Stimulated activated CD4-positive, alpha-beta T cell treated with anti-CD3 and anti-CD28 coated beads, Interleukin-12 subunit alpha, Interleukin-12 subunit beta, amount 100 ng/mL, for 24 hours (primary cell): ENCODE results near the gene BPNT1.
"Not testable (repeated sequence)": the region's sequence is repeated elsewhere in the genome, so short reads cannot be mapped to it uniquely, and the experiment has no call there.

Experiments
- DNase-seq, 2 experiments: peaks; one replicate each; pipeline ENCODE4 v3.0.0-alpha.2; 2020; ENCODE audit warnings: low read depth in 2 of 2

The BPNT1 gene

DNA sequence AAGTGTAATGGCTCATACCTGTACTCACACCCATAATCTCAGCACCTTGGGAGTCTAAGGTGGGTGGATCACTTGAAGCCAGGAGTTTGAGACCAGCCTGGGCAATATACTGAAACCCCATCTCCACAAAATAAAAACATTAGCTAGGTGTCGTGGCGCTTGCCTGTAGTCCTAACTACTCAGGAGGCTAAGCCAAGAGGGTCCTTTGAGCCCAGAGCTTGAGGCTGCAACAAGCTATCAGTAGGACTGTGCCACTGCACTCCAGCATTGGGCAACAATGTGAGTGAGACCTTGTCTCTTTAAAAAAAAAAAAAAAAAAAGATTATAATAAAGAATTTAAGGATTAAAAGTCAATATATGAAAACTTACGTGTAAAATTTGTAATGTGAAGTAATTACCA is 11.7 kb downstream of the BPNT1 start:
- no peak for DNase-seq

DNA sequence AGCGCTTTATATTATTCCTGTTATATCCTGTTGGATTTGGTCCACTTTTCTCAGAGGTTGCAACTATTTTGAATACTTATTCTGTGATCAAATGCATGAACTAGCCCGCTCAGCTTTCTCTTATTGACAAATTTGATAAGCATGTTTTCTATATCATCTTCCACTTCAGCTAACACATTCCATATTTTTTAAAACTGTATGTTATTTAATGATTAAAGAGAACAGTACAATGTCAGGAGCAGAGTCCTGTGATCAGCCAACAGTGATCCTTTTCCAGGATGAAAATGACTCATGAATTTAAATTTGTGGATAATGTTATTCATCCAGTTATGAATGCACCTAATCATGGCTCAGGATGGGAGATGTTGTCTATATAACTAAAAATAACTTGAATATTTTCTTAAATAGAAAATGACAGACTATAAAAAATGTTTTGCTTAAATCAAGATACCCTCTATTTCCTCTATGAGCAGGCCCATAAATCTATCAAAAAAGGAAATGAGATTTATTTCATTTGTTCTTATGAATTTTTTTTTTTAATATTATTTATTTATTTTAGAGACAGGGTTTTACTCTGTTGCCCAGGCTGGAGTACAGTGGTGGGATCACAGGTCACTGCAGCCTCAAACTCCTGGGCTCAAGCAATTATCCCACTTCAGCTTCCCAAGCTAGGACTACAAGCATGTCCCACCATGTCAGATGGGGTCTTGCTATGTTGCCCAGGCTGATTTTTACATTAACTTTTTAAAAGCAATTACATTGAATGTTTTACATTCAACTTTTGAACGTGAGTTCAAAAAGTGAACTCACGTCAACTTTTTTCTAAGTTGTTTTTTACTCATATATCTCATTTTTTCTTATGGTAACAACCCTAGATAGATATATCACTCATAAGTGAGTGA is 12.5 kb downstream of the BPNT1 start:
- DNase-seq, result no peak

DNA sequence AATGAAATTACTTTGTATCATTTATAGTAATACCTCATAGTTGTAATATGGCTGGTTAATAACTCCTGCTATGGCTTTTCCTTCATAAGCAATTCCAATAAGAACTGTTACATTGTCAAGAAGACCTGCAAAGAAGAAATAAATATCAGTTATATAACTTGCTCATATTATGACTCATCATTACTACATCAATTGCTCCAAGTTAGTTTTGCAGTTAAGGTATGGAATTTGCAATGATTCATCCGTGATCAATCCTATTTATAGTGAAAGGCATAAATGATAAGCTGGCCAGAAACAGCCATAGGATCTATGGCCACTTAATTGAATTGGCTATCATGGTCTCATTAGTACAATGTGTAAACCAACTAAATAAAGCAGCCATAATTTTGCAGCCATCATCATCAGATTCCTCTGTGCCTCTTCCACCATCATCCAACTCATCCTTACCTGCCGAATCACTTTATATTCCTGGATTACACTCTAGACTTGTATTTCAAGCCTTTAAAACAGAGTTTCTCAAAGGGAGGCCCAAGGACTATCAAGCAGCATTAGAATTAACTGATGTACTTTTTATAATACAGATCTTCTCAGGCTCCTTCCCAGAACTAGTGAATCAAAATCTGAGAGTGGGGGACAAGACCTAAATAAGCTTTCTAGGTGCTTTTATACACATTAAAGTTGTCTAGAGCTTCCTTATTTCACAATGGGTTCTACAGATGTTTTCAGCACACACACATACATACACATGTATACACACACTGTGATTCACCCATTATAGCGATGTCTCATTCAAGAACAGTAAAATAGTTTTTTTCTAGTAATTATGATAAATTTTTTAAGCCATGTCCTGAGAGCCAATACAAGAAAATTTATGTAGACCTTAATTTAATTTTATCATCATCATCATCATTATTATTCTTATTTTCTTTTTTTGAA is 22.1 kb downstream of the BPNT1 start:
- DNase-seq, result no peak

DNA sequence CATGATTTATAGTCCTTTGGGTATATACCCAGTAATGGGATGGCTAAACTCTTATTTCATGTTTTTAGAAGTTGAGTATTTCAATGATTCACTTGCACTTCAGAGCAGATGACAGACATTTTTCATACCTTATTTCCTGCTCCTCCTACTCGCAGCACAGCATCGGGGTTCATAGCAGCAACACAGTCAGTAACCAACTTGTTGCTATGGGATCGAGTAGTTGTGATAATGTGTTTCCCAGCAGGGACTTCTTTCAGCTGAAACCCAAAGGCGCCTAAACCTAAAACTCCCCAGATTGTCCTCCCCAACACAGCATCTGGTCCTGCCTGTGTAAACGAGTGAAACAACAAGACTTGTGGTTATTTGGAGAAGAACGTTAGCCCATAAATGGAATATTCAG is 27.0 kb downstream of the BPNT1 start:
- DNase-seq, result no peak

DNA sequence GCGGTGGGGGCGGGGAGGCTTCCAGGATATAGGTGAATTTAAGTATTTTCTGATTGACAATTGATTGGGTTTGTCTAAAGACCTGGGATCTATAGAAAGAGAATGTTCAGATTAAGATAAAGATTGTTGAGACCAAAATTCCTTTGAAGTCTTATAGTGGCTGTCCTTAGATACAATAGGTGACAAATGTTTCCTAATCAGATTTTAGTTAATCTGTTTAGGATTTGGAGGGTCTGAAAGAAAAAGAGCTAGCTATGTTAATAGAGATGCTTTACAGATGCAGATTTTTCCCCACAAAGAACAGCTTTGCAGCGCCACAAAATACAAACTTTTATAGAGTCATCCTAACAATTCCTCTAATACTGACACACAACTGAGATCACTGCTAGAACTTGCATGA is 28.7 kb downstream of the BPNT1 start:
- no peak for DNase-seq

DNA sequence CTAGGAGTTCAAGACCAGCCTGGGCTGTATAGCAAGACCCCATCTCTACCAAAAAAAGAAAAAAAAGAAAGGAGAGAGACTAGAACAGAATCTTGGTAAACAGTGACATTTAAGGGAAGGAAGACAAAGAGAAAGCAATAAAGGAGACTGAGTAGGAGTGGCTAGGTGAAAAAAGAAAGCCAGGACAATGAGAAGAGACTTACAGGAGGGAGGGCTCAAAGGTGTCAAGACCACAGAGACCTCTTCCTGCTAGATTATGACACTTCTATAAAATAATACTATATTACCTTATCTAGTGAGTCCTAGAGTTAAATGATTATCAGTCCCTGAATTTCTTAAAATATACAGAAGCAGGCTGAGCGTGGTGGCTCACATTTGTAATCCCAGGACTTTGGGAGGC is 33.2 kb downstream of the BPNT1 start:
- no peak for DNase-seq

DNA sequence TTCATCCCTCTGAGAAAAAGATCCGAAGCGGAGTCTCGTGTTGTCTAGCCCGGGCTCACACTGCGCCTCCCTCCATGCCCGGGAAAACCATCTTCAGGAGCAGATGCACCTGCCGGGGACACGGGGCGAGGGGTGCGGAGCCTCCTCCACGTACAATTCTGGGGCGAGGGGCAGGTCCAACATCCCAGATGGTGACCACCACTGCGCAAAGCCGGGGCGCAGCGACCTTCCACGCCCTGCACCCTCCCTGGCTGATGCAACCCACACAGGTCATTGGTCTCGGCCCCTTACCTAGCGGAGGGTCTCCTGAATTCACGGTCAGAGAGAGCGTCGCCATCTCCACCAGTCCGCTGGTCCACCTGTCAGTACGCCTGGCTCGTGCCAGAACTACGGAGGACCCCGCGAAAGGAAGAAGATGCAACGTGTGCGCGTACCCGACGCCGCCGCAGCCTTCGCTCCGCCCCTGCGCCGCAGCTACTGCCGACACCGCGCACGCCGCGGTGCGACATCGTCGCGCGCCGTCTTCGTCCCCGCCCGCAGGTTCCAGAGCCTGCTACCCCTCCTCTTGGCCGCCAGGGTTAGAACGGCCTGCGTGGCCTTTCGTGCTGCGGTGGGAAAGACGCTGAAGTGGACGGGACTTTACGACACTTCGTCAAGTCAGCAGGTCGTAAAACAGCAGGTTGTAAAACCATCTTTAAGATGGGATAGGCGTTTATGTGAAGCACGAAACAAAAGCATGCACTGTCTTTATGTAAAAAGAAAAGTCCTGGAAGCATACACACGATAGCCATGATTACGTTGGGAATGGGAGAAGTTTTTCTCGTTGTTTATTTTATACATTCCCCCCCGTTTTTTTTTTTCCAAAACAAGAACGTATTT is 43.3 kb downstream of the BPNT1 start, which contains the start of gene EPRS1:
EPRS1 (minus strand) TSS at position 454 of the 879 bp plus-strand sequence; CDS start at position 337, 117 bp downstream.
- peak; percentile 86 to 89 for DNase-seq

DNA sequence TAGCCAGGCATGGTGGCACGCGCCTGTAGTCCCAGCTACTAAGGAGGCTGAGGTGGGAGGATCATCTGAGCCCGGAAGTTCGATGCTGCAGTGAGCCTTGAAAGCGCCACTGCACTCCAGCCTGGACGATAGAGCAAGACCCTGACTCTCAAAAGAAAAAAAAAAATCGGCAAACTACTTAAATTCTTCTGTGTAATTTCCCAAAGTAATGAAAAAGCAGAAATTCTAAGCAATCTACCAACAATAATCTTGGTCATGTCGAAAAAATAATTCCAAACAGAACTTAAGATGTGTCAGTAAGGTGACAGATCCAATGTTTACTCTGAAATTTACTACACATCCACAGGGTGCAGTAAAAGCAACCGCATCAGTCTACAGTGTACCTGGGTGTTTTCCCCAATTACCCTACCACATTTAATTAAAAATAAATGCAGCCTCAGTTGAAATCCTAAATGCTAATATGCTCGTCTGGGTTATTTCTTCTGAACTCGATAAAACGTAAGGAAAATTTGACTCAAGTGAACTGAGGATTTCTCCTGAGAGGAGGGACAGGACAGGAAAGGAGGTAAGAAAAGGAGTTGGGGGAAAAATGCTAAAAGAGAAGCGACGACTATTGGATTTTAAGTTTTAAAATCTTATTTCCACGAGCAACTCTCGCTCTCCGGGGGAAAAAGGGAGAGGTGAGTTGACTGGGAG is 44.1 kb downstream of the BPNT1 start:
- no peak for DNase-seq

DNA sequence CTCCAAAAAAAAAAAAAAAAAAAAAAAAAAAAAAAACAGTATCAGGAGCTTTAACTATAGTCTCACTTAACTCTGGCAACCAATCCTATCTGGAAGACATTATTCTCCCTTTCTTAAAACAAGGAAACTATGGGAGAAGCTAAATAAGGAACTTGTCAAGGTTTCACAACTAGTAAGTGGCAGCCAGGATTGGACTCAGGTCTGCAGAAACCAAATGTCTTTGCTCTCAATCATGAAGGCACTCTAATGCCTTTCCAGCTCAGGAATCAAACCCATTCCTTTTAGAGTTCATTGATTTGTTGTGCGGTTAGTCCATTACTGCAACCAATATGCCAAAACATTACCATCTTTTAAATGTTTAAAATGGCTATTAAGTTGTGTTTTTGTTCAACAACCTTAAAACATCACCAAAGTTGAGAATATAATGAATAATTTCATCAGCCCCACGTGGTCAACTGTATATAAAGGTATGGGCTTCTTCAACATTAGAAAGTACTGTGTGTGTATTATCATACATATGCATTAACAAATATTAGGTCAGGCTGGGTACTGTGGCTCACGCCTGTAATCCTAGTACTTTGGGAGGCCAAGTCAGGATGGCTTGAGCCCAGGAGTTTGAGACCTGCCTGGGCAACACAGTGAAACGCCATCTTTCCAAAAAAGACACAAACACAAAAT is 44.8 kb downstream of the BPNT1 start:
- DNase-seq, result no peak

DNA sequence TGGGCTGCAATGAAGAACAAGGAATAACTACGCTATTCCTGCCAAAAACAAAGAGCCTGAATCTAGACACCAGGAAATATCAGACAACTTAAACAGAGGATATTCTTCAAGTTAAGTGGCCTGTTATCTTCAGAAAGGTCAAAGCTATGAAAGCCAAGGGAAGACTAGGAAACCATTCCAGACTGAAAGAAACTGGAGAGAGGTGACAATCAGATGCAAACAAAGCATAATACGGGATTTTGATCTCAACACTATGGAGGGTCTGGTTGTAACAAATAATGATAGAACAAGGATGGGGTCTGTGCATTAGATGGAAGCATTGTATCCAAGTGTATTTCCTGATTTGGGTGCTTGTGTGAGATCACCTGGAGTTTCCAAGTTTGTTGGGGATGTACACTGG is 45.9 kb downstream of the BPNT1 start:
- no peak for DNase-seq

DNA sequence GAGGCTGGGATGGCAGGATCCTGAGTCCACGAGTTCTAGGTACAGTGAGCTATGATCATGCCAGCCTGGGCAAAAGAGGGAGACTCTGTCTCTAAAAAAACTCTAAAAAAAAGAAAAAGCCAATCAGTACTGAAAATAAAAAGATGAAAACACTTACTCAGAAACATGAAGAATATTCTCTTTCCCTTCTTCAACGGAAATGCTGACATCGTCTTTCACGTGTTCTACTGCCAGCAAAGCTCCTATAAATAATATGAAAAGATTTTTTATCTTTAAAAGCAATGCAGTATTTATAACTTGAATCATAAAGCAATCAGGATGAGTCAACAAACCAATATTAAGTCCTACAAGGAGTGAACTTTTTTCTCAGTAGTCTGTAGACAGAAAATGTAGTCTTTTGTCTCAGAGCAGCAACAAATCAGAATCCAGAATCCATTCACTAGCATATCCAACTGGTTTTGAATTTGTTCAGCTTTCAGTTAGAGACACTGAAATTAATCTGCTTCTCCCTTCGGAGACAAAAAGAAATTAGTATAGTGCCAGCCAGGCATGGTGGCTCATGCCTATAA is 49.5 kb downstream of the BPNT1 start:
- no peak for DNase-seq

DNA sequence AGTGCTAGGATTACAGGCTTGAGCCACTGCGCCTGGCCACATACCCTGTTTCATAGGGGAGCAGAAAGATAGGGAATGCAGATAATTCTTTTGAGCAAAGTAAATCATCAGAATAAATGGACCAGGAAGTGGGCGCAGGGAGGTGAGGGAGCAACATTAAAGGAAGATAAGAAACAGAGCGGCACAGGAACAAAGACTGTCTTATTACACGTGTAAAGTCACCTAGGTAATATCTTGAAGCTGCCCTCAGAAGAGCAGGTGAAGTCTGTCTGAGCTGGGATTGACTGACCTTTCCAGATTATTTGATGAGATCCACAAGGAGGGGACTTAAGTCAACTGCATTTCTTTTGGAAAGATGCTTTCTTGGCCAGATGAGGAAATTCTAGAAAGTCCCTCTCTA is 50.9 kb downstream of the BPNT1 start:
- DNase-seq, result no peak

DNA sequence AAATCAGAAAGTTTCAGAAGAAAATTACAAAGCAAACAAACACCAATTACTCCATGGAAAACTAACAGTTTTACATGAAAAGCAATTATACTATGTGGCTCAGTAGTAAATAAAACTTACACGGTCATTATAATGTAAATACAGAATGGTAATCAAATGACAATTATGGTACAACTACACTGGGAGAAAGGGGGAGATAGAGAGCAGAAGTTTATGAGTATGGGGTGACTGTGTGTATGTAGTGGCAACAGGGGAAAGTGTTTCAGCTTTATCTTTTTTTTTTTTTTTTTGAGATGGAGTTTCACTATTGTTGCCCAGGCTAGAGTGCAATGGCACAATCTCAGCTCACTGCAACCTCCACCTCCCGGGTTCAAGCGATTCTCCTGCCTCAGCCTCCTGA is 51.8 kb downstream of the BPNT1 start:
- DNase-seq, result not testable (repeated sequence)

DNA sequence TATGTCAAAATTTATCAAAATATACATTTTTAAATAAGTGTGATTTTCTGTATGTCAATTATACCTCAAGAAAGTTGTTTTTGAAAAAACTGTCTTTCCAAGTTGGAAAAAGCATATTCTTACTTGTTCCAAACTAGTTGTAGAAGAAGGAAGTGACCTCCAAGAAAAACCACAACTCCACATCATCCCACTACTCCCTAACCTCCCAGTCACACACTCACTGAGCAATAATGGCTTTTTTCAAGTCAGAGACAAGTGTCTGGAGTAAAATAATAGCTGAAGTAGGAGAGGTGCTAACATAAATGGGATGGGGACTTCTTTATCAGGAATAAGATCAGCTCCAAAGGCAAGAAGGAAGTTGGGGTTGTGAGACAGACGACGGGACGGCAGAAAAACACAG is 56.7 kb downstream of the BPNT1 start:
- no peak for DNase-seq

DNA sequence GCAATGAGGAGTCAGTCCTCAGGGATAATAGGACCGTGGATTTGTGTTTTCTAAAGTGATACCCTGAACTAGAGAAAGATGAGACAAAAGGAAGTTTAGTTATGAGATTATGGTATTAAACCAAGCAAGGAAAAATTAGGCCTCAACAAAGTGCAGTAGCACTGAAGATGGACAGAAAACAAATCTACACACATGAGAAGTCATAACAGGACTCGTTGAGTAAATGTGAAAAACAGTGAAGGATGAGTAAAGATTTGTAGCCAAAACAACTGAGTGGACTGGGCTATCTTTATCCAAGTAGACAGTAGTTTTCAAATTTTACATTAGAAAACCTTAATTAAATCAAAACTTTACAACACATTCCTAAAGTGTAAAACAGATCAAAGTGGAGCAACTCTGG is 58.3 kb downstream of the BPNT1 start:
- DNase-seq, result no peak

DNA sequence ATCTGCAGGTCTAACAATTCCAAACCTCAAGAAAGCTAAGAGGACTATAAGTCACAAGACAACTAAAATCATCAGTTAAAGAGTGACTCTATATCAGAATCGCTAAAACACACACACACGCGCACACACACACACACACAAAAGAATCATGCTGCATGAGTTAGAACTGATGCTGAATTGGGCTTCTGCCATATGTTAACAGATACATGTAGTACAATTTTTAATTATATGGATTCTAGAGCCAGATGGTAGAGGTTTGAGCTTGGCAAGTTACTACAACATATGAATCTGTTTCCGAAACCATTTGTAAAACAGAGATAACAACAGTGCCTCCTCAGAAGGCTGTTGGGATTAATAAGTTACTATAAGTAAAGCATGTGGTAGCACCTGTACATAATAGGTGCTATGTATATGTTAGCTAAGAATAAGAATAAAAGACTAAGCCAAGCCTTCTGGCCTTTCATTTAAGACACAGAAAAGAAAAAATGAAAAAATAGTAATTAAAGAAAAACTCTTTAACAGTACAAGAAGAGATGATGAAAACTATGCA is 61.2 kb downstream of the BPNT1 start:
- no peak for DNase-seq

DNA sequence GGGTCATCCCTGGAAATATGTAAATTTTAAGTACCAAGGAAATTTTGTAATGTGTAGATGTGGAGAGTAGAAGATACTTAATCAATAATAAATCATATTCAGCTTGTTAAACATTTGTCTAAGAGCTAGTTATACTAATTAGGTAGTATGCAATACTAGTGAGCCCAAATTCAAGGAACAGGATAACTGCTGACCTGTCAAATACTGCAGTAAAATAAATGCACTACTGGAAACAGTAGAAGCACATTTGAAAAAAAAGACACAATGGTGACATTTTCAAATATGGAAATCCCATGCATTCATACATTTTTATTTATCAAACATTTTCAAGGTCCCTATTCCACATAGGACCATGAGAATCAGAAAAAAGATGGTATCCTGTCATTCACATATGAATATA is 70.5 kb downstream of the BPNT1 start:
- DNase-seq, result no peak

DNA sequence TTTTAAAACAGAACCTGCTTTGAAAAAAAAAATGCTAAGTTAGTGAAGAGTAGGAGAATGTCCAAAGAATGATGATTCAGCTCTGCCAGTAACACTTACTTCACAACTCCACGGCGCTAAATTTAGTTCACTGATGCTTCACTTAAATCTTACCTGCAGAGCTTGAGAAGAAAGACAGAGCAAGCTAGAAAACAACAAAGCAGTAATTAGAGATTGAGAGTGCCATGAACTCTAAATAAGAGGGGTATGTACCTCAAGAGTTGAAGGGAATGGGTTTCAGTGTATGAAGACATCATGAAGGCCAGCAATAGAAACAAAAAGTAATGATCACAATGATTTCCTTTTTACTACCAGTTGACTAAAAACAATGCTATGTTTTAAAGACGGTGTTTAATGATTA is 76.1 kb downstream of the BPNT1 start:
- no peak for DNase-seq

DNA sequence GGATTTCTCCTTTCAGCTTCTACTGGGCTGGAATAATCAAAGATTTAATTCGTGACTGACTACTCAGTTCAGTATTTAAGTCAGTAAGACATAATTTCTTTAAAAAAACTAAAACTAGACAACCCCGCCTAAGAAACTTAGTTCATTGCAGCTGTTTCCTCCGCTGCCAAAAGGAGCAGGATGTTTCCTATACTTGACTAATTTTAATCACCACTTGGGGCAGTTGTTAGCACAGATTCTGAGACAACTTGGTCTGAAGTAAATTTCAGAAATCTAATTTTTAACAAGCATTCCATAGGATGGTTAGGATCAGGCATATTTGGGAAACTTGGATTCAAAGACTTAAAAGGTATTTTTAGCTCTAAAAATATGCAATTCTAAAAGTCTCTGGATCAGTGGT is 77.3 kb downstream of the BPNT1 start:
- no peak for DNase-seq

DNA sequence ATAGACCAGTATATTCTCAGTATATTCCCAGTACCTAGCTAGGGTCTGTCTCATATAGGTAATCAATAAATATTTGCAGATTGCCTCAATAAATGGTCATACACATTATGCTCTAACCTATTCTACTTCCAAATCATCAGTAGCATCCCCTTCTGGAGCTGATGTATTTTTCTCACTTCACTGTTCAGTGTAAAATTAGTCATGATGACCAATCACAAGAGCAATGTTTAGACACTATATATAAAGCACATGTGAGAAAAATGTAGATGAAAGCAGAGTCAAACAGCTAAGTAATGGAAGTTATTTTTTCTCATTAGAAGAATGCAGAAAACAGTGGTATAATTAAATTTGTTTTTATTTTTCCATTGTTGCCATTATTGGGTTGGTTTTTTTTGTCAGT is 78.0 kb downstream of the BPNT1 start:
- DNase-seq, result no peak
